ENCODE results near the gene UBTD2.

GRCh38 chr5:172188033-172188892 lies 95.3 kb downstream of the UBTD2 start, which contains the start of gene STK10:
- TF ChIP-seq E2F1 (CRISPR knock-in tag; IDR thresholded peaks at IDR 0.05): no peak
- TF ChIP-seq, protein P1, sequence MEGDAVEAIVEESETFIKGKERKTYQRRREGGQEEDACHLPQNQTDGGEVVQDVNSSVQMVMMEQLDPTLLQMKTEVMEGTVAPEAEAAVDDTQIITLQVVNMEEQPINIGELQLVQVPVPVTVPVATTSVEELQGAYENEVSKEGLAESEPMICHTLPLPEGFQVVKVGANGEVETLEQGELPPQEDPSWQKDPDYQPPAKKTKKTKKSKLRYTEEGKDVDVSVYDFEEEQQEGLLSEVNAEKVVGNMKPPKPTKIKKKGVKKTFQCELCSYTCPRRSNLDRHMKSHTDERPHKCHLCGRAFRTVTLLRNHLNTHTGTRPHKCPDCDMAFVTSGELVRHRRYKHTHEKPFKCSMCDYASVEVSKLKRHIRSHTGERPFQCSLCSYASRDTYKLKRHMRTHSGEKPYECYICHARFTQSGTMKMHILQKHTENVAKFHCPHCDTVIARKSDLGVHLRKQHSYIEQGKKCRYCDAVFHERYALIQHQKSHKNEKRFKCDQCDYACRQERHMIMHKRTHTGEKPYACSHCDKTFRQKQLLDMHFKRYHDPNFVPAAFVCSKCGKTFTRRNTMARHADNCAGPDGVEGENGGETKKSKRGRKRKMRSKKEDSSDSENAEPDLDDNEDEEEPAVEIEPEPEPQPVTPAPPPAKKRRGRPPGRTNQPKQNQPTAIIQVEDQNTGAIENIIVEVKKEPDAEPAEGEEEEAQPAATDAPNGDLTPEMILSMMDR (IDR thresholded peaks at IDR 0.05): peak; percentile 38; the same call in 1 of the 2 replicates
- TF ChIP-seq, protein P2, sequence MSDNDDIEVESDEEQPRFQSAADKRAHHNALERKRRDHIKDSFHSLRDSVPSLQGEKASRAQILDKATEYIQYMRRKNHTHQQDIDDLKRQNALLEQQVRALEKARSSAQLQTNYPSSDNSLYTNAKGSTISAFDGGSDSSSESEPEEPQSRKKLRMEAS (CRISPR knock-in tag; IDR thresholded peaks at IDR 0.05): peak; percentile 68
- TF ChIP-seq SMAD4 (CRISPR knock-in tag; IDR thresholded peaks at IDR 0.05): no peak
- no peak for TF ChIP-seq ZBTB43 (CRISPR knock-in tag; IDR thresholded peaks at IDR 0.05)
- TF ChIP-seq MLX (CRISPR knock-in tag; IDR thresholded peaks at IDR 0.05): no peak
- 0 out of 2 replicates have a peak, but pooled peaks have one; percentile 69 for TF ChIP-seq PRRX2 (CRISPR knock-in tag; IDR thresholded peaks at IDR 0.05)
- TF ChIP-seq, protein P3, sequence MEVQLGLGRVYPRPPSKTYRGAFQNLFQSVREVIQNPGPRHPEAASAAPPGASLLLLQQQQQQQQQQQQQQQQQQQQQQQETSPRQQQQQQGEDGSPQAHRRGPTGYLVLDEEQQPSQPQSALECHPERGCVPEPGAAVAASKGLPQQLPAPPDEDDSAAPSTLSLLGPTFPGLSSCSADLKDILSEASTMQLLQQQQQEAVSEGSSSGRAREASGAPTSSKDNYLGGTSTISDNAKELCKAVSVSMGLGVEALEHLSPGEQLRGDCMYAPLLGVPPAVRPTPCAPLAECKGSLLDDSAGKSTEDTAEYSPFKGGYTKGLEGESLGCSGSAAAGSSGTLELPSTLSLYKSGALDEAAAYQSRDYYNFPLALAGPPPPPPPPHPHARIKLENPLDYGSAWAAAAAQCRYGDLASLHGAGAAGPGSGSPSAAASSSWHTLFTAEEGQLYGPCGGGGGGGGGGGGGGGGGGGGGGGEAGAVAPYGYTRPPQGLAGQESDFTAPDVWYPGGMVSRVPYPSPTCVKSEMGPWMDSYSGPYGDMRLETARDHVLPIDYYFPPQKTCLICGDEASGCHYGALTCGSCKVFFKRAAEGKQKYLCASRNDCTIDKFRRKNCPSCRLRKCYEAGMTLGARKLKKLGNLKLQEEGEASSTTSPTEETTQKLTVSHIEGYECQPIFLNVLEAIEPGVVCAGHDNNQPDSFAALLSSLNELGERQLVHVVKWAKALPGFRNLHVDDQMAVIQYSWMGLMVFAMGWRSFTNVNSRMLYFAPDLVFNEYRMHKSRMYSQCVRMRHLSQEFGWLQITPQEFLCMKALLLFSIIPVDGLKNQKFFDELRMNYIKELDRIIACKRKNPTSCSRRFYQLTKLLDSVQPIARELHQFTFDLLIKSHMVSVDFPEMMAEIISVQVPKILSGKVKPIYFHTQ (CRISPR knock-in tag; IDR thresholded peaks at IDR 0.05): no peak
- TF ChIP-seq, protein P4, sequence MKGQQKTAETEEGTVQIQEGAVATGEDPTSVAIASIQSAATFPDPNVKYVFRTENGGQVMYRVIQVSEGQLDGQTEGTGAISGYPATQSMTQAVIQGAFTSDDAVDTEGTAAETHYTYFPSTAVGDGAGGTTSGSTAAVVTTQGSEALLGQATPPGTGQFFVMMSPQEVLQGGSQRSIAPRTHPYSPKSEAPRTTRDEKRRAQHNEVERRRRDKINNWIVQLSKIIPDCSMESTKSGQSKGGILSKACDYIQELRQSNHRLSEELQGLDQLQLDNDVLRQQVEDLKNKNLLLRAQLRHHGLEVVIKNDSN (CRISPR knock-in tag; IDR thresholded peaks at IDR 0.05): no peak; the same call in 1 of the 2 replicates
- no peak for TF ChIP-seq E2F4 (CRISPR knock-in tag; IDR thresholded peaks at IDR 0.05; ENCODE audit: borderline replicate concordance, low read depth)
- peak; percentile 42; the same call in 1 of the 2 replicates for TF ChIP-seq FOXP4 (CRISPR knock-in tag; IDR thresholded peaks at IDR 0.05)
- TF ChIP-seq NR2C2 (CRISPR knock-in tag; IDR thresholded peaks at IDR 0.05): no peak

All from WTC11 (cell line).